ENCODE data around the gene ZNF414.
"Not testable (repeated sequence)": the region's sequence is repeated elsewhere in the genome, so short reads cannot be mapped to it uniquely, and the experiment has no call there.

ZNF414 gene

GRCh38 chr19:8513687-8514504, at the start of gene ZNF414:
Gene ZNF414, minus strand, starts transcription at chr19:8514167. Its CDS starts 121 bp downstream, at chr19:8514046.
- TF ChIP-seq CTCF (conservative IDR thresholded peaks at IDR 0.05; ENCODE audit: low read depth, low read length) = no peak
- peak; percentile 98 for DNase-seq (ENCODE audit: low read depth)
- peak within 1 kb of the TSS; percentile 87 for H3K4me3 ChIP-seq (ENCODE audit: low read depth, low read length)

DNA sequence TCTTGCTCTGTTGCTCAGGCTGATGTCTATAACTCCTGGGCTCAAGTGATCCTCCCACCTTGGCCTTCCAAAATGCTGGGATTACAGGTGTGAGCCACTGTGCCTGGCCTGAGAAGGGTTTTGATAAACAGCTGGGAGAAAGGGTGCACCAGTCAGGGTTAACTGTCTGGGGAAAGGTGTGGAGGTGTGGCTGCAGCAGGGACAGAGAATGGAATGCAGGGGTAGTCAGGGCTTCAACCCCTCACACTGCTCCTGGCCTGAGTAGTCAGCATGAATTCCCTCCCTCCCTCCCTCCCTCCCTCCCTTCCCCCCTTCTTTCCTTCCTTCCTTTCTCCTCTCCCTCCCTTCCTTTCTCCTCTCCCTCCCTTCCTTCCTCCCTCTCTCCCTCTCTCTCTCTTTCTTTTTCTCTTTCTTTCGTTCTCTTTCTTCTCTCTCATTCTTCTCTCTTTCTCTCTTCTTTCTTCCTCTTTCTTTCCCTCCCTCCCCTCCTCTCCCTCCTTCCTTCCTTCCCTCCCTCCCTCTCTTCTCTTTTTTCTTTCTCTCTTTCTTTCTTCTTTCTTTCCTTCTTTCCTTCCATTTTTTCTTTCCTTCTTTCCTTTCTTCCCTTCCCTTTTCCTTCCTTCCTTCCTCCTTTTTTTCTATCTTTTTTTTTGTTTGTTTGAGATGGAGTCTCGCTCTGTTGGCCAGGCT, 47.3 kb upstream of the ZNF414 start:
- no peak for TF ChIP-seq CTCF (conservative IDR thresholded peaks at IDR 0.05; ENCODE audit: low read depth, low read length)
- DNase-seq (ENCODE audit: low read depth) = no peak
- H3K4me3 ChIP-seq (ENCODE audit: low read depth, low read length) = no peak overlapping the region

- TF ChIP-seq CTCF (conservative IDR thresholded peaks at IDR 0.05; ENCODE audit: low read depth, low read length) = no peak
- no peak overlapping the region for H3K4me3 ChIP-seq (ENCODE audit: low read depth, low read length)
- DNase-seq (ENCODE audit: low read depth) = no peak
These were observed 44.4 kb upstream of the ZNF414 start for GRCh38 chr19:8558325-8558724.

DNA sequence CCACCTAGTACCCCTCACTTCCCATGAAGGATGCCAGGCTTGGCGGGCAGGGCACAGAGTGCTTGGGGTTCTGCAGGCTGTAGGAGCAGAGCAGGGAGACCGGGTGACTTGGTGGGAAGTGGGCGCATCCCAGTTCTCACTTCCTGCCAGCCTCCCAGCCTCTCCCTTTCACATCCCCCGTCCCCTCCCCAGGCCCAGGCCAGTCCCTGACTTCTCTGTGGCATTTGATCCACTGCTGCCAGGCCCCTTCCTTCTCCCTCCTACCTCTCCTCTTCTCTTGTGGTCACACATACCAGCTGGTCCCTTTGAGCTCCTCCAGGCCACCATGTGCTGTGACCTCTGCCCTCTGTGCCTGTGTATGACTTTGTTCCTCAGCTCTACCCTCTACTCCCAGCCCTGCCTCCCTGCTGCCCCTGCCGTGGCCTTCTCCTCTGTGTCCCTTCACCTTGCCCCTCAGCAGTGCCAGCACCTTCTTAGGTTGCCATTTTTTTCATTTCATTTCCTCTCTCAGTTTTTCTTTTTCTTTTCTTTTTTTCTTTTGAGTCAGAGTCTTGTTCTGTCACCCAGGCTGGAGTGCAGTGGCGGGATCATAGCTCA, 43.8 kb upstream of the ZNF414 start:
- DNase-seq (ENCODE audit: low read depth) = no peak
- H3K4me3 ChIP-seq (ENCODE audit: low read depth, low read length) = no peak overlapping the region

DNA sequence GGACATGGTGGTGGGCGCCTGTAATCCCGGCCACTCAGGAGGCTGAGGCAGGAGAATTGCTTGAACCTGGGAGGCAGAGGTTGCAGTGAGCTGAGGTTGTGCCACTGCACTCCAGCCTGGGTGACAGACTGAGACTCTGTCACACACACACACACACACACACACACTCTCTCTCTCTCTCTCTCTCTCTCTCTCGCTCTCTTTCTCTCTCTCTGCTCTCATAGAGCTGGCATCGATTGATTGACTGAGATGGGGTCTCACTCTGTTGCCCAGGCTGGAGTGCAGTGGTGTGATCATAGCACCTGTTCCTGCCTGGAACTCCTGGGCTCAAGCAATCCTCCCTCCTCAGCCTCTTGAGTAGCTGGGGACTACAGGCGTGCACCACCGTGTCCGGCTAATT, 39.8 kb upstream of the ZNF414 start:
- H3K4me3 ChIP-seq (ENCODE audit: low read depth, low read length); DNase-seq (ENCODE audit: low read depth): not testable (repeated sequence)

More for the DNA sequence above, 43.8 kb upstream of the ZNF414 start:
- TF ChIP-seq CTCF (conservative IDR thresholded peaks at IDR 0.05; ENCODE audit: low read depth, low read length) = no peak

DNA sequence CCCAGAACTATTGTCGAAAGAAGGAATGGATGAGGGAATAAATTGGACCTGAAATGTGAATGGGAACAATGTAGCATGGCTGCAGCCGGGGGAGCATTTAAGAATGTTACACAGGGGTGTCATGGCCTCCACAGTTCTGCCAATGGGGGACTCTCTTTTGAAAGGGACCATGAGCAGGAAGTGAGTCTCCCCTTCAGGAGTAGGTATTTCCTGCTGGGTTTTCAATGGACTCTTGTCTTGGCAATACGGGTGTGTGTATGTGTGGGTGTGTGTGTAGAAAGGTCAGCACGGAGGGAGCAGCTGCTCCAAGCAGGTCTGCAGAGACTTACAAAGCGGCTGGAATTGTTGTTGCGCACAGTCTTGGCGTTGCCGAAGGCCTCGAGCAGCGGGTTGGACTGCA, 38.8 kb upstream of the ZNF414 start:
- DNase-seq (ENCODE audit: low read depth) = peak; percentile 54
- H3K4me3 ChIP-seq (ENCODE audit: low read depth, low read length) = no peak overlapping the region
- TF ChIP-seq CTCF (conservative IDR thresholded peaks at IDR 0.05; ENCODE audit: low read depth, low read length) = no peak

GRCh38 chr19:8550070-8550469, 36.1 kb upstream of the ZNF414 start:
- H3K4me3 ChIP-seq (ENCODE audit: low read depth, low read length) = no peak overlapping the region
- no peak for DNase-seq (ENCODE audit: low read depth)
- TF ChIP-seq CTCF (conservative IDR thresholded peaks at IDR 0.05; ENCODE audit: low read depth, low read length) = no peak
